HEK293T (cell line): Measurements from ENCODE around the gene ZNF215.

ENCODE experiments used
- BHLHE40 ChIP-seq: fragments of 450-650 bp; IDR thresholded peaks from 2 replicates; pipeline ENCODE4 v1.6.1; 2016; ENCODE audit warnings: mild to moderate bottlenecking, moderate library complexity, borderline replicate concordance
- ELF4 ChIP-seq: fragments of 450-650 bp; IDR thresholded peaks from 2 replicates; pipeline ENCODE4 v1.6.1; 2017; ENCODE audit warnings: antibody characterized with exemption
- FOXM1 ChIP-seq: fragments of 450-650 bp; IDR thresholded peaks from 2 replicates; pipeline ENCODE4 v1.6.1; 2017; ENCODE audit warnings: mild to moderate bottlenecking, borderline replicate concordance
- NFRKB ChIP-seq: fragments of 450-650 bp; IDR thresholded peaks from 2 replicates; pipeline ENCODE4 v1.6.1; 2016; ENCODE audit warnings: mild to moderate bottlenecking, moderate library complexity
- SP1 ChIP-seq: fragments of 450-650 bp; IDR thresholded peaks from 2 replicates; pipeline ENCODE4 v1.6.1; 2017
- TARDBP ChIP-seq: fragments of 450-650 bp; IDR thresholded peaks from 2 replicates; pipeline ENCODE4 v1.6.1; 2016
- ZNF384 ChIP-seq: fragments of 450-650 bp; IDR thresholded peaks from 2 replicates; pipeline ENCODE4 v1.6.1; 2016
- TF ChIP-seq, protein P1 (sequence below): fragments of 450-650 bp; IDR thresholded peaks from 2 replicates; pipeline ENCODE4 v1.6.1; 2016

DNA sequence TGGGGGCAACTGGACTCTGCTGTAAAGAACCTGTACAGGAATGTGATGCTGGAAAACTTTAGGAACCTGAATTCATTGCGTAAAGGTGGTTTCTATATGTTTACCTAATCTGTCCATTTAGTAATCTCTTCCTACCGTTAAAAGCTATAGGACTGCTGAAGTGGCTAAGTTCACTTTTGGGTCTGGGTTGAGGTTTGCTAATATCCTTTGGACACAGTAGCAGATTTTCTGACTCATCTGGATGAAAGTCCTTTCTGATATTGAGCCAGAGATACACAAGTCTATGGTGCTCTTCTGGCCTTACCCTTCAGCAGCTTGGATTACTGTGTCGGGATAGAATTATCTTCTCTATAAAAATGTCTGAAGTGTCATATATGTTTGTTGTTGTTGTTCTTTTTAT, 16.9 kb downstream of the ZNF215 start:
- TF ChIP-seq SP1, result no peak
- TF ChIP-seq TARDBP, result no peak
- TF ChIP-seq NFRKB, result no peak
- TF ChIP-seq ELF4, result no peak
- no peak for TF ChIP-seq BHLHE40
- TF ChIP-seq, protein P1, sequence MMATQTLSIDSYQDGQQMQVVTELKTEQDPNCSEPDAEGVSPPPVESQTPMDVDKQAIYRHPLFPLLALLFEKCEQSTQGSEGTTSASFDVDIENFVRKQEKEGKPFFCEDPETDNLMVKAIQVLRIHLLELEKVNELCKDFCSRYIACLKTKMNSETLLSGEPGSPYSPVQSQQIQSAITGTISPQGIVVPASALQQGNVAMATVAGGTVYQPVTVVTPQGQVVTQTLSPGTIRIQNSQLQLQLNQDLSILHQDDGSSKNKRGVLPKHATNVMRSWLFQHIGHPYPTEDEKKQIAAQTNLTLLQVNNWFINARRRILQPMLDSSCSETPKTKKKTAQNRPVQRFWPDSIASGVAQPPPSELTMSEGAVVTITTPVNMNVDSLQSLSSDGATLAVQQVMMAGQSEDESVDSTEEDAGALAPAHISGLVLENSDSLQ, result no peak
- TF ChIP-seq FOXM1, result no peak
- TF ChIP-seq ZNF384, result no peak
